Breast epithelium (tissue), 4 donors: ENCODE data around the gene SMARCAD1. TPM values are rescaled to one million over a fixed set of nuclear protein-coding genes. Genes with fewer than 3 reads are reported as not detected.
"Not testable (repeated sequence)": the region's sequence is repeated elsewhere in the genome, so short reads cannot be mapped to it uniquely, and the experiment has no call there.

Experiments
- DNase-seq, 2 donors: peaks; one replicate each; pipeline ENCODE4 v3.0.0-alpha.2; 2019; ENCODE audit warnings: low spot score in 2 of 2
- H3K27ac ChIP-seq, 2 donors: fragments of 200-600 bp; sonication (generic) in 1 of 2; one replicate each; pipeline ENCODE4 v1.5.1; 2016 to 2019; ENCODE audit warnings: mild to moderate bottlenecking in 1 of 2
- H3K27me3 ChIP-seq, 2 donors: fragments of 200-600 bp; sonication (generic) in 1 of 2; one replicate each; pipeline versions ENCODE4 v1.5.1 to v1.6.0; 2017 to 2019; ENCODE audit warnings: control low read depth in 1 of 2, mild to moderate bottlenecking in 1 of 2
- H3K36me3 ChIP-seq: fragments of 200-600 bp; one replicate; pipeline ENCODE4 v1.5.1; 2019
- H3K4me1 ChIP-seq, 2 donors: fragments of 200-600 bp; sonication (generic); one replicate each; pipeline ENCODE4 v1.5.1; 2016 to 2019; ENCODE audit warnings: control low read depth in 1 of 2
- H3K4me3 ChIP-seq, 3 donors: fragments of 200-600 bp; sonication (generic); 1 replicate in 2 of 3; 2 replicates in 1 of 3; pipeline ENCODE4 v1.5.1; 2016 to 2019; ENCODE audit warnings: mild to moderate bottlenecking in 3 of 3, moderate library complexity in 2 of 3
- H3K9me3 ChIP-seq, 2 donors: fragments of 200-600 bp; sonication (generic) in 1 of 2; one replicate each; pipeline ENCODE4 v1.5.1; 2016 to 2019; ENCODE audit warnings: control low read depth in 1 of 2
- POLR2A ChIP-seq: fragments of 450-650 bp; IDR thresholded peaks from one replicate; pipeline ENCODE4 v1.6.1; 2016; ENCODE audit warnings: antibody characterized with exemption, mild to moderate bottlenecking, moderate library complexity
- POLR2AphosphoS5 ChIP-seq, 3 donors: sonication (generic); formaldehyde crosslinking; IDR thresholded peaks; one replicate each; pipeline ENCODE4 v1.6.1; 2017; ENCODE audit warnings: antibody characterized with exemption in 3 of 3
- intact Hi-C: fragments of 100-400 bp; cut with DNase I; formaldehyde crosslinking; loops from one replicate; pipeline ENCODE4 v1.15.1; 2023; ENCODE audit warnings: low total_unique reads
- total RNA-seq, 3 donors: library from RNA; depleted of rRNA; stranded (reverse); fragments of >200 nt; gene quantifications; one replicate each; pipeline ENCODE4 v1.1.0, GENCODE V29; 2016
- TF ChIP-seq, protein P1 (sequence below), 3 donors: fragments of 450-650 bp; IDR thresholded peaks; one replicate each; pipeline ENCODE4 v1.5.1; 2016 to 2017; ENCODE audit warnings: antibody characterized with exemption in 3 of 3, mild to moderate bottlenecking in 3 of 3, moderate library complexity in 3 of 3

The SMARCAD1 gene
- total RNA-seq, 3 donors from 2014 or later = 18.4 to 41.4 (median 32.1) TPM

GRCh38 chr4:94302191-94302590, 94.5 kb downstream of the SMARCAD1 start:
- Histone ChIP-seq H3K4me1 (no peaks in the 10 kb centered on the region), H3K4me3 (no peak overlapping the region), H3K9me3 (no peaks in the 10 kb centered on the region), H3K36me3 (no peaks in the 10 kb centered on the region), H3K27me3 (no peaks in the 10 kb centered on the region), H3K27ac (no peak overlapping the region)
- intact Hi-C loops = no loop called here
- DNase-seq = no peak
- TF ChIP-seq POLR2AphosphoS5 (IDR thresholded peaks at IDR 0.05) = no peak
- TF ChIP-seq, protein P1, sequence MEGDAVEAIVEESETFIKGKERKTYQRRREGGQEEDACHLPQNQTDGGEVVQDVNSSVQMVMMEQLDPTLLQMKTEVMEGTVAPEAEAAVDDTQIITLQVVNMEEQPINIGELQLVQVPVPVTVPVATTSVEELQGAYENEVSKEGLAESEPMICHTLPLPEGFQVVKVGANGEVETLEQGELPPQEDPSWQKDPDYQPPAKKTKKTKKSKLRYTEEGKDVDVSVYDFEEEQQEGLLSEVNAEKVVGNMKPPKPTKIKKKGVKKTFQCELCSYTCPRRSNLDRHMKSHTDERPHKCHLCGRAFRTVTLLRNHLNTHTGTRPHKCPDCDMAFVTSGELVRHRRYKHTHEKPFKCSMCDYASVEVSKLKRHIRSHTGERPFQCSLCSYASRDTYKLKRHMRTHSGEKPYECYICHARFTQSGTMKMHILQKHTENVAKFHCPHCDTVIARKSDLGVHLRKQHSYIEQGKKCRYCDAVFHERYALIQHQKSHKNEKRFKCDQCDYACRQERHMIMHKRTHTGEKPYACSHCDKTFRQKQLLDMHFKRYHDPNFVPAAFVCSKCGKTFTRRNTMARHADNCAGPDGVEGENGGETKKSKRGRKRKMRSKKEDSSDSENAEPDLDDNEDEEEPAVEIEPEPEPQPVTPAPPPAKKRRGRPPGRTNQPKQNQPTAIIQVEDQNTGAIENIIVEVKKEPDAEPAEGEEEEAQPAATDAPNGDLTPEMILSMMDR (IDR thresholded peaks at IDR 0.05) = no peak
- no peak for TF ChIP-seq POLR2A

GRCh38 chr4:94304365-94304971, 96.8 kb downstream of the SMARCAD1 start:
- Histone ChIP-seq H3K4me3 (no peak overlapping the region), H3K27ac (no peak overlapping the region), H3K9me3 (no peaks in the 10 kb centered on the region), H3K36me3 (no peaks in the 10 kb centered on the region), H3K4me1 (no peaks in the 10 kb centered on the region), H3K27me3 (no peaks in the 10 kb centered on the region)
- TF ChIP-seq POLR2A (no peak), POLR2AphosphoS5 (IDR thresholded peaks at IDR 0.05) (no peak)
- TF ChIP-seq, protein P1 (IDR thresholded peaks at IDR 0.05) = peak in 2 of 3 donors; percentile 17 to 26
- no peak for DNase-seq
- intact Hi-C loops = no loop called here

GRCh38 chr4:94305466-94306225, 98.0 kb downstream of the SMARCAD1 start:
- no peaks in the 10 kb centered on the region for H3K4me1 ChIP-seq
- H3K27ac ChIP-seq = no peak overlapping the region
- no peak for DNase-seq
- no peak overlapping the region for H3K4me3 ChIP-seq
- H3K9me3 ChIP-seq = no peaks in the 10 kb centered on the region
- H3K36me3 ChIP-seq = no peaks in the 10 kb centered on the region
- intact Hi-C loops = no loop called here
- H3K27me3 ChIP-seq = no peaks in the 10 kb centered on the region
- TF ChIP-seq POLR2AphosphoS5 (IDR thresholded peaks at IDR 0.05) (no peak), POLR2A (no peak)
- TF ChIP-seq, protein P1 (IDR thresholded peaks at IDR 0.05) = no peak

DNA sequence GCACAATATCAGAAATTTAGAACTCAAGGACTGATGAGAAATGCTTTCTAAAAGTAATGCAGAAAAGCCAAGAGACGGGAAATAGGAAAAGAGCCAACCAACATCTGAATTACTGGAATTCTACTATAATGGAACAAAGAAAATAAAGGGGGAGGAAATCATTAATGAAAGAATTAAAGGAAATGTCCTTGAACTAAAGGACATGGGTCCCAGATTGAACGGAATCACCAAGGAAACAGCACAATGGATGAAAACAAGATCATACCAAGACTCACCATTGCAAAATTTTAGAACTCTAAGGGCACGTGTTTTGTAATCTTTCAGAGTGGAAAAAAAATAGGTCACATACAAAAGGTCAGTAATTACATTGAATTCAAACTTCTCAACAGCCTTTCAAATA, 99.0 kb downstream of the SMARCAD1 start:
- no peak for DNase-seq
- H3K27me3 ChIP-seq = no peaks in the 10 kb centered on the region
- H3K27ac ChIP-seq = no peak overlapping the region
- H3K4me1 ChIP-seq = no peaks in the 10 kb centered on the region
- TF ChIP-seq, protein P1 (IDR thresholded peaks at IDR 0.05) = no peak
- TF ChIP-seq POLR2A = no peak
- no peak for TF ChIP-seq POLR2AphosphoS5 (IDR thresholded peaks at IDR 0.05)
- intact Hi-C loops = no loop called here
- H3K9me3 ChIP-seq = no peaks in the 10 kb centered on the region
- no peaks in the 10 kb centered on the region for H3K36me3 ChIP-seq
- no peak overlapping the region for H3K4me3 ChIP-seq

GRCh38 chr4:94307231-94307871, 99.7 kb downstream of the SMARCAD1 start:
- no peaks in the 10 kb centered on the region for H3K36me3 ChIP-seq
- intact Hi-C loops = no loop called here
- H3K4me3 ChIP-seq = no peak overlapping the region
- no peak for DNase-seq
- H3K9me3 ChIP-seq = no peaks in the 10 kb centered on the region
- no peaks in the 10 kb centered on the region for H3K4me1 ChIP-seq
- H3K27me3 ChIP-seq = no peaks in the 10 kb centered on the region
- H3K27ac ChIP-seq = no peak overlapping the region
- TF ChIP-seq, protein P1 (IDR thresholded peaks at IDR 0.05) = no peak
- TF ChIP-seq POLR2AphosphoS5 (IDR thresholded peaks at IDR 0.05) = no peak
- no peak for TF ChIP-seq POLR2A

GRCh38 chr4:94319927-94320326, 112.3 kb downstream of the SMARCAD1 start:
- H3K4me3 ChIP-seq, H3K36me3 ChIP-seq, H3K27ac ChIP-seq, intact Hi-C loops, H3K9me3 ChIP-seq, H3K27me3 ChIP-seq, DNase-seq, H3K4me1 ChIP-seq: not testable (repeated sequence)
